Stimulated activated CD8-positive, alpha-beta memory T cell treated with anti-CD3 and anti-CD28 coated beads, Interleukin-4, amount 100 ng/mL, for 4 hours (primary cell): ENCODE measurements around the gene GZMM.

Source experiments
- DNase-seq, 2 donors: peaks; one replicate each; pipeline ENCODE4 v3.0.0-alpha.2; 2020; ENCODE audit warnings: low read depth in 2 of 2, low spot score in 1 of 2

Gene GZMM

DNA sequence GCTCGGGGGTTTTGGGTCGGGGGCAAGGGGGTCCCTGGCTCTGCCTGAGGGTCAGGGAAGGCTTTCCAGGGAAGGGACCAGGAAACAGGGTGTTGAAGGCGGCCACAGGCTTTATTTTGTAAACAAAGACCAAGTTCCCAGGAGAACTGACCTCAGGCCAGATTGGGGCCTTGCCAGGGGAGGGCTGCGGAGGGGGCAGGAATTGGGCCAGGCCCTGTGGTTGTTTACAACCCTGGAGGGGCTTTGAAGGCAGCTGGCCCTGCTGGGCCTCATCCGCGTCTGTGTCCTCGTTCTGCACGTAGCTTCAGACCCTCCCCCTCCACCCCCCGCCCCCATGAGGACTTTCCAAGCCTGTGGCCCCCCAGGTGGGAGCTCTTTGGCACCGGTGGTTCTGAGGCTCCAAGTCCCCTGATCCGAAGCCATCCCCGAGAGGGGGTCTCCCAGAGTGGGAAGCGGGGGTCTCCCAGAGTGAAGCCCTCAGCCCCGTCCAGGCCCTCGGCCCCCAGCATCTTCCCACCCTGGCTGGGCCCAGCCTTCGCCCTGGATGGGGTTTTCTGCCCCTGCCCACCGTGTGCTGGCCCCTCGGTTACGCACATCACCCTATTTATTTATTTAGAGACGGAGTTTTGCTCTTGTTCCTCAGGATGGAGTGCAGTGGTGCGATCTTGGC lies 15.1 kb downstream of the GZMM start:
- no peak for DNase-seq

DNA sequence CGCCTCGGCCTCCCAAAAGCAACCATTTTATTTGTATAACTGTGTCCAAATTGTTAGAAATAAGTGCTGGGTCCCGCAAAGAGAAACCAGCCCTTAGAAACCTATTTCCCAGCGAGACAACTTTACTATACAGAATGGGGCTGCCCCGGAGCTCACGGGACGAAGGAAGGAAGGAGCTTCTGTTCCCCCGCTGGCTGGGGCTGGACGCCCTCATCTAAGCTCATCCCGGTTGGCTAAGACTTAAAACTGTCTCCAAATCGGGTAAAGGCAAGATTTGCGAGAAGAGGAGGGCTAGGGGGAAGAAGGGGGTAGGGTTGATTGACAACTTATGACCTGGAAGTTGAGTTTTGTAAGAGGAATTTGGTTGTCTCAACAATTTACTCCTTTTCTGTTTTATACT lies 16.3 kb downstream of the GZMM start:
- no peak for DNase-seq

DNA sequence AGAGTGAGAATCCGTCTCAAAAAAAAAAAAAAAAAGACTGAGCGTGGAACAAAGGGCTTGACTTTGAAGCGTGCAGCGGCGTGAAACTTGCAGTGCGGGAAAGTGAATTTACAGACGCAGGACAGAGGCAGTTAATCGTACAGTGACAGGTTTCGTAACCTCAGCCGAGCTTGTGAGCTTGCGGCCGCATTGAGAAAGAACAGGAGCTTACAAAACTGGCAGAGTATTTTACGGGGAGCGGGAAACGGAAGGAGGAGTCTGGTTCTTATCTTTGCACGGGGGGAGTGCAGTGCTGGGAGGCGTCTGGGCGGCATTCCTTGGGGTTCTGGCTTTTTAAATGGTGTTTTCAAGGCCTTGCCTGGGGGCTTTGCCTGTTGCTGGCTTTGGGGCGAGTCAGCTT lies 22.6 kb downstream of the GZMM start:
- no peak for DNase-seq

DNA sequence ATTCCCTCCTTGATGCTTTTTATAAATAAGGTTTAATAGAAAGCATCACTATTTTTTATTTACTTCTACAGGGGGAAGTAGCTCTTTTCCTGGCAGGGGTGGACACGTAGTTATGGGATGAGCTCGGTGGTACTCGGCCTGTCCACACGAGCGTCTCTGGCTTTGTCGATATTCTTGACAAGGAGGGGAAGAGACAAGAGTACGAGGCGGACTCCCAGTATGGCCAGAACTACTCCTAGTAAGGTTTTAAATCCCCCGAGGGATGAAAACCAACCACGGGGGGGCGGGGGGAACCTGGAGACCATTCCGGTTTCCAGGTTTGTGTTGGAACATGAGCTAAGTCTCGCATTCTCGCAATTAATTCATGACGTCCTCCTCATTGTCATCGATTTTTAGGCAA lies 23.0 kb downstream of the GZMM start:
- DNase-seq = no peak

DNA sequence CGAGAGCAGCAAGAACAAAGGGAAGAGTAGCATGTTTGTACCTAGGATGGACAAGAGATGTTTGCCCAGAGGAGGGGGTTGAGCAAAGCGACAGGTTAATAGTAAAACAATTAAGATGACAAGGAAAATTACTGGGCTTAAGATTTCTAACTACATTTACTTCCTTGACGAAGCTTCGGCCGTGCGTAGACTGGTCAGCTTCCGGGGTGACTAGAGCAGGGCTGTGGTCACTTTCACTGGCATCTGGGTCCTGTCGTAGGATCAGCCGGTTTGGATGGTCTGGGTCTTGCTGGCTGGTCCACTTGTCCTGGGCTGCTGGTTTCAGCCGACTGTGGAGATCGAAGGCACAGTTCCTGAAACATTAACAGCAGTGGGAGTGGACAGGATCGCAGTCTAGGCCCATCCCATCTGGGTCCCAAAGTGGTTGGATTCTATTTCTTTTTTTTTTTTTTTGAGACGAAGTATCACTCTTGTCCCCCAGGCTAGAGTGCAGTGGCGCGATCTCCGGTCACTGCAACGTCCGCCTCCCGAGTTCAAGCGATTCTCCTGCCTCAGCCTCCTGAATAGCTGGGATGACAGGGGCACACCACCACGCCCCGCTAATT lies 23.5 kb downstream of the GZMM start:
- no peak for DNase-seq

DNA sequence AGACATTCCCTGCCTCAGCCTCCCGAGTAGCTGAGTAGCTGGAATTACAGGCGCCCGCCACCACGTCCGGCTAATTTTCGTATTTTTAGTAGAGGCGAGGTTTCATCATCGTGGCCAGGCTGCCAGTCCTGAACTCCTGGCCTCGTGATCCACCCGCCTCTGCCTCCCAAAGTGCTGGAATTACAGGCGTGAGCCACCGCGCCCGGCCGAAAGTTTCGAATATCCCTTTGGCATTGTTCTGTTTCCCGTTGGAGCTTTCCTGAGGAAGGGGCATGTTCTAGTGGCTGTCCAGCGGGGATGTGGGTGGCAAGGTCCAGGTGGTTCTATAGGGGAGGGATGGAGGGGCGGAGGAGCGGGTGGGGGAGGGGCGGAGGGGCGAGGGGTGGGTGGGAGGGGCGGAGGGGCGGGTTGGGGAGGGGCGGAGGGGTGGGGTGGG lies 26.4 kb downstream of the GZMM start:
- DNase-seq = no peak

DNA sequence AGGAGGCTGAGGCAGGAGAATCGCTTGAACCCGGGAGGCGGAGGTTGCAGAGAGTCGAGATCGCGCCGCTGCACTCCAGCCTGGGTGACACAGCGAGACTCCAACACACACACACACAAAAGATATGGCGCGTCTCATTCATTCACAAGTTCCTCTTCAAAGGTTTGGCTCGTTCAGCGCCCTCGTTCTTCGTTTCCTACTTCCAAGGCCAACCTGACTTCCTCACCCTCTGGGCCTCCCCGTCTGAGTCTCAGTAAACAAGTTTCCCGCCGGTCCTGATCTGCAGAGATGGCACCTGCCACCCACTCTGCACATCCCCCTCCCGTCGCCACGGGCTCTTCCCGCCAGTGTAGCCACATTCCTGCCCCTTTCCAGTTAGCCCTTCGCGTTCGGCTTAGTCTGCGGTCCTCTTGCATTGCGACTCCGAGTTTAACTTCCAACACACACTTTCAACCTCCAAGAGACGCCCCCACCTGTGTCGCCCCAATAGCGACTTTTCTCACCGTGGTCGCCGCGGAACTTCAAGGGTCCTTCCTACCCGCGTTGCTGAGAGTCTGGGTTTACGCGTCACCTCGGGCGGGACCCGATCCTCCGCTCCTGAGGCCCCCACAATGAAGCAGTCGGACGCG lies 27.2 kb downstream of the GZMM start:
- no peak for DNase-seq

DNA sequence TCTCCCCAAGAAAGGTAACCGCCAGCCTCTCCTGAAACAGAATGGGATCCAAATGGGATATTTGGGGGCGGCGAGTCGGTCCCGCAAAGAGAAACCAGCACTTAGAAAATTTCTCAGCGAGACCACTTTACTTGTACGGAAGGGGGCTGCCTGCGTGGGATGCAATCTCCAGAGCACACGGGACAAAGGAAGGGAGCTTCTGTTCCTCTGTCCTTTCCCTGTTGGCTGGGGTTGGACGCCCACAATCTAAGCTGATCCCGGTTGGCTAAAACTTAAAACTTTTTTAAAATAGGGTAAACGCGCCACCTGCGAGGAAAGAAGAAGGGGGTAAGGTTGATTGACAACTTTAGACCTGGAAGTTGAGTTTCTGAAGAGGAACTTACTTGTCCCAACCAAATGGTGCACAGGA lies 27.7 kb downstream of the GZMM start:
- no peak for DNase-seq

DNA sequence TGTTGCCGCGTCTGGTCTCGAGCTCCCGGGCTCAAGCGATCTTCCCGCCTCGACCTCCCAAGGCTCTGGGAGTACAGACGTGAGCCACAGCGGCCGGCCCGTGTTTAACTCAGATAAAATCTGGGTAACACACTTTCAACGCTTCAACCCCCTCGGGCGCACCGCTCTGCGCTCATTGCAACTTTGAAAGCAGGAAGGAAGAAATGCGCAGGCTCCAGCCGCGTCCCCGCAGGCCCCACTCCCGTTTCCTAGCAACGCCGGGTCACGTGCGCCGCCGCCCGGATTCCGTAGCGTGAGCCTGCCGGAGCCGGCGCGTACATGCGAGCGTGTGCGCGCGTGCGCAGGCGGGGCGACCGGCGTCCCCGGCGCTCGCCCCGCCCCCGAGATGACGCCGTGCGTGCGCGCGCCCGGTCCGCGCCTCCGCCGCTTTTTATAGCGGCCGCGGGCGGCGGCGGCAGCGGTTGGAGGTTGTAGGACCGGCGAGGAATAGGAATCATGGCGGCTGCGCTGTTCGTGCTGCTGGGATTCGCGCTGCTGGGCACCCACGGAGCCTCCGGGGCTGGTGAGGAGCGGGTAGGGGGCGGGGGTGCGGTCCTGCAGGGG lies 28.4 kb downstream of the GZMM start, which contains the start of gene BSG:
Gene BSG, plus strand, starts transcription at position 457 of the 603 bp plus-strand sequence. Its CDS starts 39 bp downstream, at position 496.
- DNase-seq = peak; percentile 97

DNA sequence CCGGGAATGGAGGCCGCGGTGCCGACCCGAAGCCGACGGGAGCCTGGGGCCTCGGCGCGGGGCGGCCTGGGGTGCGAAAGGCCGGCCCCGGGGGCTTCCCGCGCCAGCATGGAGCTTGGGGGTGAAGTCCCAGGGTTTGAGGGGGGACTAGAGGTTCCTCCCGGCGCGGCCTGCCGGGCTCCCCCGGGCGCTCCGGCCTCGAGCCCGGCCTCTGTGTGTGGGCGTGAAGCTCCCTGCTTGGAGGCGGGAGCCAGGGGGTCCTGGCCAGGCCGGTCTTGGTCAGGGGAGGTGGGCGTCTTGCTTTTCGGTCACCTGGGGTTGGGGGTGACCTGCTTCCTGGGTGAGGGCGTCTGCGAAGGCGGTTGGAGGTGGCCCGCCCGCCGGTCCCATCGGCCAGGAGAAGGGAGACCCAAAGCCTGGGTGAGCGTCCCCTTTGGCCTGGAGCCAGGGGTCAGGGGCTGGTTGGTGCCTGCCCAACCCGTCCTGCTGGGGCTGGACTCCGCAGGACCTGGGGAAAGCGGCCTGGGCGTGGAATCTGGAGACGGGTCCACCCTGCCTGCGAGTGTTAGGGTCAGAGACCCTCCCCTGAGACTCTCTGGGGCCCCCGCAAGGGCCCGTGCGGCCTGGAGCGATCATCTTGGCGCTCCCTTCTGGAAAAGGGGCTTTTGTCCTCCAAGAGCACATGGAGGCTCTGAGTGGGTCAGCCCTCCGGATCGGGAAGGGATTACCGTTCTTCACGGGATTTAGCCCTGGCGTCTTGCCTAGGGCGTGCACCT lies 29.1 kb downstream of the GZMM start:
- no peak for DNase-seq

DNA sequence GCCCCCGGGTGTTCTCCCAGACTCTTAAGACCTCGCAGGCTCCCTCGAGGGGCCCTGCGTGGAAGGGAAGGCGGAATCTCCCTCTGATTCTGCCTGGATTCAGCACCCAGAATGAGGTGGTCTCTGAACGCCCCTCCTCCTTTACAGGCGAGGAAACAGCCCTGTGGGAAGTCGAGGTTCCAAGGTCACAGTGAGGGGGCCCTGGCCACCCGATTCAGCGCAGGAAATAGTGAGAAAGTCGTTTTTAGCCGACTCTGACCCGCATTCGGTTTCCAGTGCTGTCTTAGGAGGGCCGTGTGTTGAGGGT lies 29.6 kb downstream of the GZMM start:
- no peak for DNase-seq

DNA sequence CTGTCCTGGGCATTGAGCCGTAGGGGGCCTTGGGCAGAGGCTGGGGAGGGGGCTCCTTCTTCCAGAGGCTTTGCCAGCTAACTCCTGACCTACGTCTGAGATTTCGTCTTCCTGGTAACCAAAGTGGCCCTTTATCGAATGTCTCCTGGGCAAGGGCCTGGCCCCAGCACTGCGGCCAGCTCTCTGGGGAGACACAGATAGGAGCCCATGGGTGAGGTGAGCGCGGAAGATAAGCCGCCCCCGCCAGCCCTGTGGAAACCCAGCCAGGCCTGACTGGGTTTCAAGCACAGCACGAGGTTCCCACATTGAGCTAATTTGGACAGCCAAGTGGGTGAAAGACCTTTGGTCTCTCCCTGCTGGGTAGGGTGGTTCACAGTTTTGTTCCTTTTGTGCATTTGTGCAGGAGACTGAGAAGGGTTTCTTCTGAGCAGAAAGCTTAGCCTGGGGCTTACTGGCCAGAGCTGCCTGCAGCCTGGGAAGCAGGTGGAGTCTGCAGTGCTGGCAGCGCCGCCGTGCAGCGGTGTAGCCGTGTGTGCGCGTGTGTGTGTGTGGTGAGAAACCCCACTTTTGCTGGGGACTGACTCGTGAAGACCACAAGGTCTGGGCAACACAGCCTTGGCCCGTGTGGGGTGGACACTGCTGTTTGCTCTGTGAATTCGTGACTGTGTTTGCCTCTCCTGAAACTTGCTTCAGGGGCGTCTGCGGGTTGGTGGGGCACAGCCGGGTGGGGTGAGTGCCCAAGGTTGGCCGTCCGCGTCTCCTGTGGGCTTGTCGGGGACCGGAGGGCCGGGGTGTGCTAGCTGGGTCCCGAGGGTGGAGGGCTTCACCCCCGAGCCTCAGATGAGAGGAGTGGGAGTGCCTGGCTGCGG lies 31.0 kb downstream of the GZMM start:
- DNase-seq = no peak

DNA sequence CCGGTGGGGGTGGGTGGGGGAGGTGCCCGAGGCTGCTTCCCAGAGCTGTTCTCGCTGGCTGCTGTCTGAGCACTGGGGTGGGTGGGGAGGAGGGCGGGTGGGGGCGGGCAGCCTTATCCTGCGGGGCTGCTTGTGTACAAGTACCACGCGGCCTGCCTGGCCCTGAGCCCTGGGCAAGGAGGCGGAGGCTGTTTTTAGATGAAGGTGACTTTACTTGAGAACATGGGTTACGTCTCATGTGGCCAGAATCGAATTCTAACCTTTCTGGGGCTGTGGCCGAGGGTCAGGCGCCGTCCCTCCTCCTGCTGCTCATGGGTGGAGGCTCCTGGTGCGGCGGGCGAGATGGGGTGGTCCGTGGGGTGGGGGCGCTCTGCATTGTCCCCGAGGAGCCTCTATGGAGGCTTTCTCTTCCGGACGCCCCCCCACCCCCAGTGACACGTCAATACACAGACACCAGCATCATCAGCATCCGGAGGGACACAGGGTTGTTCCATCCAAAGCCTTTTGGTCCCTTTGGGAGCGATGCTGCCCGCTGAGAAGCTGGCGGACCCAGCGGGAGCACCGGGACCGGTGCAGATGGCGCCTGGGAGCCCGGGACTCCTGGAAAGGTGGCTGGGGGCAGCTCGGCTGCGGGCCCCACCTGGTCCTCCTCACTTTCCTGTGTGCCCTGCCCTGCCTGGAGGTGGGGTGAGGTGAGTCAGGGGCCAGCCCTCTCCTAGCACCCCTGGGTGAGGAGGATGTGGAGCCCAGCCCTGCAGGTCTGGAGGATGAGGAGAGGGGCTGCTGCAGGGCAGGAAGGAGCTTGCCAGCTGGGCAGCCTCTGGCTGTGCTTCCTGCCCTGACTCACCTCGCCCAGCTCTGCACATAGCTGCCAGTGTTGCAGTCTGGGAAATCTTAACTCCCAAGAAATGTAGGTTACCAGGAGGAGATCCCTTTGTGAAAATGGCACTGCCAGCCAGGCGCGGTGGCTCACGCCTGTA lies 32.0 kb downstream of the GZMM start:
- DNase-seq = no peak

DNA sequence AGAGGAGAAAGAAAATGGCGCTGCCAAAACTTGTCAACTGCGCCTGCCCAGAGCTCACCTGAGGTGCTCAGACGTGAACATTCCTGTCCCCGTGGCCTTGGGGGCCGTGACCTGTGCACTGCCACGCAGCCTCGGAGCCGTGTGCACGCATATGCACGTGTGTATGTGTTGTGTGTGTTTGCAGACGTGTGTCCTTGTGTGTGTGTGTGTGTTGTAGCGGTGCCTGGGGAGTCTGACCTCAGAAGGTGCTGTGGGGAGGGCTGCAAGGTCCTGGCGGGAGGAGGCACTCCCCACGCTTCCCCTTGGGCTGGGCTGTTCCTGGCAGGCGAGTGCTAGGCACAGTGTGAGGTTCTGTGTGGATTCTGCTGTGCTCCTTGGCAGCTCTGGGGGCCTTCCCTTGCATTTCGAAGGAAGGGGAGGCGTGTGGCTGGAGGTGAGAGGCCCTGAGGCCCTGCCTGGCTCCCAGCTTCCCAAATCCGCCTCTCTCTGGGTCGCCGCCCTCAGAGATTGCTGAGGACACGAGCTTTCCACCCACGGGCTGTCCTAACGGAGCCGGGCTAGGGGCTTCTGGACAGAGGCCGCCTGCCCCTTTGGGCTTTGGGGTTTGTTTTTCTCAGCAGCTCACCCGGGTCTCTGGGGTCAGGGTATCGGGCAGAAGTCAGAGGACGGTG lies 33.0 kb downstream of the GZMM start:
- no peak for DNase-seq

DNA sequence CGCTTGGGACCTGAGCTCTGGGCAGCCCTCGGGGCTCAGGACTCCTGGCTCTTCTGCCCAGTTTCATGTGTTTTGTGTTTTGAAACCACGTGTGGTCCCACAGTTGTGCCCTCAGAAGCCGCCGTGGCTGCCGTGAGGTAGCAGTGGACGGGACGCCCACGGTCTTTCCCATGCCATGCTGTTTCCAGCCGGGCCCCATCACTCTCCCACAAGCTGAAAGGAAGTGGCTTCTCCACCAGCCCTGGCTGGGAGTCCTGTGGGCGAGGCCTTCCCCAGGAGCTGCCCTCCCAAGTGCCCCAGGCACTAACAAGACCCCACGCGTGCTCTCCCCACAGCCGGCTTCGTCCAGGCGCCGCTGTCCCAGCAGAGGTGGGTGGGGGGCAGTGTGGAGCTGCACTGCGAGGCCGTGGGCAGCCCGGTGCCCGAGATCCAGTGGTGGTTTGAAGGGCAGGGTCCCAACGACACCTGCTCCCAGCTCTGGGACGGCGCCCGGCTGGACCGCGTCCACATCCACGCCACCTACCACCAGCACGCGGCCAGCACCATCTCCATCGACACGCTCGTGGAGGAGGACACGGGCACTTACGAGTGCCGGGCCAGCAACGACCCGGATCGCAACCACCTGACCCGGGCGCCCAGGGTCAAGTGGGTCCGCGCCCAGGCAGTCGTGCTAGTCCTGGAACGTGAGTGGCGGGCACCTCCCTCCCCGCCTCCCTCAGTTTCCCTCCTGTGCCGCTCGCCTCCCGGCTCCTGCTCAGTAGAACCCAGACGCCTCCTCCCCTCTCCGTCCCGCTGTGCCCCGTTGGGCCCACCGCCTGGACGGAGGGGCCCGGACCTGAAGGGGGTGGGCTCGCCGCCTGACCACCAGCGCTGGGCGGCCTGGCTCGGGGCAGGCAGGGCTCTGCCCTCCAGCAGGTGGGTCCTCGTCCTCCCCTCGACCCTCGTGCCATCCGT lies 33.9 kb downstream of the GZMM start:
- DNase-seq = no peak

DNA sequence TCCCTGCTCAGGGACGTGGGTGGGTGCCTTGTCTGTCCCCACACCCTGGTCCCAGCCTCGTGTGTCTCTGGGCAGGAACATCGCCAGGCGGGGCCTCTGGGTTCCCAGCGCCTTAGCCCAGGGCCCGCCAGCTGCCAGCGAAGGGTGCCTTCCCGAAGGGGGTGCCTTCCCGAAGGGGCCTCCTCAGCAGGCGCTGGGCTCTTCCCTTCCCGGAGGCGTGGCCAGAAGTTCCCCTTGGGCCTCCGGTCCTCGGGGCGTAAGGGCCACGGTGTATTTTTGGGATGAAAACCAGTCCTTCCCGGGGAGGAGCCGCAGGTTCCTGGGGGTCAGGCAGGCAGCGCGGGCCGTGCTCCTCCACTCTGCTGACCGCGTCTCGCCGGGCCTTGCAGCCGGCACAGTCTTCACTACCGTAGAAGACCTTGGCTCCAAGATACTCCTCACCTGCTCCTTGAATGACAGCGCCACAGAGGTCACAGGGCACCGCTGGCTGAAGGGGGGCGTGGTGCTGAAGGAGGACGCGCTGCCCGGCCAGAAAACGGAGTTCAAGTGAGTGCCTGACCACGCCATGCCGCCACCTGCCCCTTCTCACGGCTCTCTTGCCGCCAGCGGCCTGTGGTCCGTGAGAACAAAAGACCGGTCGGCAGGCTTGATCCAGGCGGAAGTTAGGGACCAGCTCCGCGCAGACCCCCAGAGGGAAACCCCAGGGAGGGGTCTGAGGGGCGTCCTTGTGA lies 35.4 kb downstream of the GZMM start:
- DNase-seq = no peak

DNA sequence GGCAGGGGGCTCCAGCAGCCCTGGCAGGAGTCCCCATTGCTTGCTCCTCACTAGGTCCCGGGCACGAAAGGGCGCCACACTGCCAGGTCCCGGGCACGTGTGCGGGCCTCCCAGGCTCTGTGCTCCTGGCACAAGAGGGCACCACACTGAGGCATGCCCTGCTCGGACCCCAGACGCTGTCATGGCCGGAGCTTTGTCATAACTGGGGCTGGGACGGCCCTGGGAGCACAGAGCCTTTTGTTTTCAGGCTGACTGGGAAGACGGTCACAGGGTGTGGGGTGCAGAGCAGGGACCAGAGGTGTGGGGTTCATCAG lies 35.9 kb downstream of the GZMM start:
- no peak for DNase-seq
